Erythroblast (primary cell): Measurements from ENCODE around the gene SAFB.

ENCODE experiments used
- GATA1 ChIP-seq: IDR thresholded peaks from 2 replicates; pipeline ENCODE4 v1.6.1; 2011; ENCODE audit warnings: low read depth, mild to moderate bottlenecking, control low read depth, low read length, moderate library complexity
- POLR2A ChIP-seq: IDR thresholded peaks from 2 replicates; pipeline ENCODE4 v1.6.1; 2011; ENCODE audit warnings: mild to moderate bottlenecking, low read length

DNA sequence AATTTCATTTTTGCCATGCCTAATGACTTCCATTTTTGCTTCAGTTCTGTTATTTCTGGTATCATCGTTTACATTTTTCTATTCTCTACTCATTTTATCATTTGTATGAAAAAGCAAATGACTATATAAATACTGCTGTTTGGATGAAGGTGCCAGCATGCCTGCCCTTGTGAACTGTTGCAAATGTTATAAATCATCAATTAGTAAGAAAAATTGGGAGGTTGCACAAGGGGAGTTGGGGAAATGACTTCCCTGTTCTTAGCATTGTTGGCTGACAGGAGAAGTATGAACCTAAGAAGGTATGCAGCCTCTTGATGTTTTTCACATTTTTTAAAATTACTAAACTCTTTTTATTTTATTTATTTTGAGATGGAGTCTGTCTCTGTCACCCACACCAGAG lies 15.1 kb downstream of the SAFB start:
- TF ChIP-seq POLR2A (no peak), GATA1 (no peak)
